Globus pallidus (tissue), 1 donor: ENCODE results near the gene WBP1L.
"Not testable (repeated sequence)": the region's sequence is repeated elsewhere in the genome, so short reads cannot be mapped to it uniquely, and the experiment has no call there.

Experiments
- DNase-seq: peaks from one replicate; pipeline ENCODE4 v3.0.0-alpha.2; 2015; ENCODE audit warnings: low spot score

WBP1L gene

DNA sequence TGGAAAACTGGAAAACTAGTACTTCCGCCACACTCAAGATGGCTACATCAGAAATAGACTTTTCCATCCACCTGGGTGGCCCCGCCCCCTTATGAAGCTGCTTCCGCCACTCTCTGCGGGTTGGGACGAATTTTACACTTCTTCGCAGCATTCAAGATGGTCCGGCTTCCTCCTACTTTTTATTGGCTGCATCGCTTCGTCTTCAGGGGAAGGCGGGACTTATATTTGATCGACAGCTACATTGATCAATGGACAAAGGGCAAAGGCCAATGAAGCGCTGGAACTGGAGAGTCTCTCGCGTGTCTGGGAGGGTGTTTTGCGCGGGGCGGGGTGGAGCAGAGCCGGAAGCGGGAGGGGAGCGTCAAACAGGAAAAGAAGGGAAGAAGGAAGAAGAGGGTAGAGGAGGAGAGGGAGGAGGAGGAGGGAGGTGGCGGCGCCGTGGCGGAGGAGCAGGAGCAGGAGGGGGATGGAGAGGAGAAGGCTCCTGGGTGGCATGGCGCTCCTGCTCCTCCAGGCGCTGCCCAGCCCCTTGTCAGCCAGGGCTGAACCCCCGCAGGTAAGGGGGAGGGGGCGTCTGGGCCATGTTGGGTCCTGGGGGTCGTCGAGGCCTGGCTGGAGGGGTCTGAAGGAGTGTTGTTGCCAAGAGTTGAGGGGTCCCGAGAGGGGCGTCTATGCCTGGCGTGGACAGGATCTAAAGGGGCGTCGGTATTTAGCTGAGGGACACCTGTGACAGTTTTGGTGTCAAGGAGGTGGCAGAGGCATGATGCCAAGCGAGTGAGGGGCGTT, at the start of gene WBP1L:
TSS of gene WBP1L (plus strand) at position 361 of the 786 bp plus-strand sequence. CDS start at position 467, 106 bp downstream.
- DNase-seq = peak; percentile 100

- DNase-seq = not testable (repeated sequence)
Measured at GRCh38 chr10:102695401-102695800, 48.3 kb upstream of the WBP1L start.

GRCh38 chr10:102696736-102697135, 47.0 kb upstream of the WBP1L start:
- DNase-seq = no peak

DNA sequence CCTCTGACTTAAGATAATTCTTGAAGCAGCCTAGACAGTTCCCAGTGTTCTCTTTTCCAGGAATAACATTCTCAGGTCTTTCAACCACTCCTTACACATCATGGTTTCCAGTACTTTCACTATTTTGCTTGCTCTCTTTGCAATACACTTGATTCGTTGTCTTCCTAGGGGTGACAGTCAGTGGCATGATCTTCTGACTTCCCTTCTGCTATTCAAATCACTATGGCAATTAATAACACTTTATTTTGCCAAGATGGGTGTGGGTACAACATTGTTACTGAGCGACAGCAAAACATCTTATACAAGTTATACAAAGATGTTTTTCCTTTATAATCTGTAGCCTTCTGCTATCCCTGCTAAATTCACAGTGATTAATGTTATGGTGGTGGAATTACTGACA, 44.9 kb upstream of the WBP1L start:
- DNase-seq = no peak

DNA sequence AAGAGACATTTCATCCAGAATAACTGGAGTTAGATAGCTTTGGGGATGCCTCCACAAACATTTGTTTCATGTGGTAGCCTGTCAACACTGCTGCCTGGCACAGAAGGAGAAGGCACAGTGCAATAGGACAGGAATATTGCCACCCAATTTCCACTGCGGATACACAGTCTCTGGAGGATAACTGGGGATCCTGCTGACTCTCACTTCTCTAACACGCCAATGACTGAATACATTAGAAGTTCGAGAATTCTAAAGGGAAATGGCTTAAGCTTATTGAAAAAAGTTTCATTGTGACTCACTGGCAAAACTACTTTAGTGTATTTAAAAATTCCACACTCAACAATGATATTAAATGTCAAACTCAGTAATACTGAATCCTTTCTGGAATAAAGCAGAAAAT, 42.5 kb upstream of the WBP1L start:
- DNase-seq = no peak

DNA sequence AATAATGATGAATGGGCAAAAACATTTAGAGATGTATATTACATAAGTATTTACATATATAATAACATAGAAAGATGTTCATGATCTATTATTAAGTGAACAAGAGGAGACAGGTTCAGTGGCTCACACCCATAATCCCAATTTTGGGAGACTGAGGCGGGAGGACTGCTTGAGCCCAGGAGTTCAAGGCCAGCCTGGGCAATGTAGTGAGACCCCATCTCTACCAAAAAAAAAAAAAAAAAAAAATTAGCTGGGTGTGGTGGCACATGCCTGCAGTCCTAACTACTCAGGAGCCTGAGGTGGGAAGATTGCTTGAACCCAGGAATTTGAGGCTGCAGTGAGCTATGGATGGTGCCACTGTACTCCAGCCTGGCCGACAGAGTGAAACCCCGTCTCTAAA, 42.0 kb upstream of the WBP1L start:
- no peak for DNase-seq

- no peak for DNase-seq
Measured at GRCh38 chr10:102702742-102703141, 41.0 kb upstream of the WBP1L start.

DNA sequence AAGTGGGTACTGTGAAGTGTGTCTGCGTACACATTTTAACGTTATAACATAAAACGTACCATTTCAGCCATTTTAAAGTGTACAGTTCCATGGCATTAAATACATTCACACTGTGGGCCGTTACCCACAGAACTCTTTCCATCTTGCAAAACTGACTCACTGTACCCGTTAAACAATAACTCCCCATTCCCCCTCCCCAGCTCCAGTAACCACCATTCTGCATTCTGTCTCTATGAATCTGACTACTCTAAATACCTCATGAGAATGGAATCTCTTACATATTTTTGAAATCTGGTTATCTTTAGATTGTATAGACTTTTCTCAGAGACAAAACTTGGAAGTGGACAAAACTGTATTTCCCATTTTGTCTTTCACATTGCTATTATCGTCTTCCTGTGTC, 38.8 kb upstream of the WBP1L start:
- no peak for DNase-seq

DNA sequence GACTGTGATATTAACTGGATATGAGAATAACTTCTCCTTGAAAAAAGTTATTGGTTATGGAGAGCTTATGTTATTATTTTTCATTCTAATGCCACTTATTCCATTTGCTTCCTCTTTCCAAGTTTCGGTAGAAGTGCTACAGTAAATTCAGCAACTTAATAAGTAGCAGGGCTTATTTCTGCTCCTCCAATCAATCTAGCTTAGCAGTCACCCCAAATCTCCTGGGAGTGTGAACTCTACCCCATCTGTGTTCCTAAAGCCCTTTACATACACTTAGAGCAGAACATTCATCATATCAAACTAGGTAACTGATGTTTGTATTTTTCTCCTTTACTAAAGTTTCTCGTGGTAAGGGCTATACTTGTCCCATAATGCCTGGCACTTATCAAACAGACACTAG, 38.2 kb upstream of the WBP1L start:
- DNase-seq = no peak

DNA sequence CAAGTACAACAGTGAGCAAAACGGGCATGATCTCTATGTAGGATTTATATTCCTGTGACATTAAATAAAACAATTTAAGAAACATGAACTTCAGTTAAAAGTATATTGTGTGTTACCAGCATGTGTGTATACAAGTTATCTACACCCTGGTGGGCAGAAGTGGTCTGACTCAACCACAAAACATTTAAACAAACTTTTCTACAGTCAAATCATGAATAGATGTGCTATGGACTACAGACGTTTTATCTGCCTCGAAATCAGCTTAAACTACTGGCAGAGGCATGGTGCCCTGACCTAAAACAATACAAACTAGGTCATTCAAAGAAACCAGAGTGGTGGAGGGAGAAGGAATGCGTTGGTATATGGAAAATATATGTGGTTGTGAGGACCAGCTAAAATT, 33.1 kb upstream of the WBP1L start:
- no peak for DNase-seq

DNA sequence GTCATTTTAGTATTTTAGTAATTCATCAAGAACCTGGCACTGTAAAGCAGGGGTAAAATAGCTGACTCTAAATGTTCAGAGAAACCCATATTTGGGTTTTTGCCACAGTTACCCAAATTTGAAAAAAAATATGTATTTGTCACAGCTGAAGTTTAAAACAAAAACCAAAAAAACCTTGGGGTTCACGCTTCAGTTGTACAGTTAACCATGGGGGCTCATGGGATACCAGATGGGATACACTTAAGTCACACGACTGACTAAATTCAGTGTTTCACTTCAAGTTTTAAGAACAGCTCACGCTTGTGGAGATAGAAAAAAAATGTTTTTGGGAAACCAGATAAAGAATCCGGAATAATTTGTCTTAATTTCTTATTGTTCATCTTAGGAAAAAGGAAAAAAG, 31.7 kb upstream of the WBP1L start:
- DNase-seq = no peak

DNA sequence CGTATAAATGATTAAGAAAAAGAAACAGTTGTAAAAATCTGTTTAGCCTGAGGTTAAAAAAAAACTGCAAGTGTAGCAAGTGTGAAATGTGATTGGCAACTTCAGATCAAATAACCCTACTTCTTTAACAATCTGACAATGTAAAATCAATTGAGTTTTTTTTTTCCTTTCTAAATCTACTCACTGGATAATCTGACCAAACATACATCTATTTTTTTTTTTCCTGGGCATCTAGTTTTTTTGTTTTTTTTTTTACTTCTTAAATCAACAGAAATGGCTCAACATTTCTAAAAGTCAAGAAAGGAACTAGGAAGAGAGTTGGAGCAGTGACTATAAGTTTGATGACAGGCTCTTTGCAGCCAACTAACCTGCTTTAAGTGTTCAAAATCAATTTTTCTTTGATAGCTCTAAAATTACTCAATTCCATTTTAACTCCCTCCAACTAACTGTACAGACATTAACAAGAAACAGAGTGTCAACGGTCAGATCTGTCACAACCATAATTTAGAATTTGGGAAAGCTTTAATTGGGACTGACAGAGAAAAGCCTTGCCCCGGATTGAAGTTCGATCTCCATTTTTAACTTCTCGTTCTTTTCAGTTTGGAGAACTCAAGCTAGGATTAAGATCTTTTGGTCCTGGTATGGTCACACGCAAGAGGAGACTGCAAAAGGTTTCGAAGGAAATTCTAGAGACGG, 30.8 kb upstream of the WBP1L start:
- DNase-seq = no peak

DNA sequence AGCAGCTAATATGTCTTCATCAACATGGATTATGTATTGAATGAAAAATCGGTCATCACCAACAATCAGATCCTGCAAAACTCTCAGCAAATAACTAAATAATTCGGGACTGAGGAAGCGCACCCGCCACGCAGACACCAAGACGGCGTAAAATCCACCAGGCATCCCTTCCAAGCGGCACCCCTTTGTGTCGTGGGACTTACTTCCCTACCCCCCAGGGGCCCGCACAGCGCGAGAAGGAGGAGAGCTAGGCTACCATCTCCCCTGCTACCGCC, 30.3 kb upstream of the WBP1L start:
- no peak for DNase-seq

DNA sequence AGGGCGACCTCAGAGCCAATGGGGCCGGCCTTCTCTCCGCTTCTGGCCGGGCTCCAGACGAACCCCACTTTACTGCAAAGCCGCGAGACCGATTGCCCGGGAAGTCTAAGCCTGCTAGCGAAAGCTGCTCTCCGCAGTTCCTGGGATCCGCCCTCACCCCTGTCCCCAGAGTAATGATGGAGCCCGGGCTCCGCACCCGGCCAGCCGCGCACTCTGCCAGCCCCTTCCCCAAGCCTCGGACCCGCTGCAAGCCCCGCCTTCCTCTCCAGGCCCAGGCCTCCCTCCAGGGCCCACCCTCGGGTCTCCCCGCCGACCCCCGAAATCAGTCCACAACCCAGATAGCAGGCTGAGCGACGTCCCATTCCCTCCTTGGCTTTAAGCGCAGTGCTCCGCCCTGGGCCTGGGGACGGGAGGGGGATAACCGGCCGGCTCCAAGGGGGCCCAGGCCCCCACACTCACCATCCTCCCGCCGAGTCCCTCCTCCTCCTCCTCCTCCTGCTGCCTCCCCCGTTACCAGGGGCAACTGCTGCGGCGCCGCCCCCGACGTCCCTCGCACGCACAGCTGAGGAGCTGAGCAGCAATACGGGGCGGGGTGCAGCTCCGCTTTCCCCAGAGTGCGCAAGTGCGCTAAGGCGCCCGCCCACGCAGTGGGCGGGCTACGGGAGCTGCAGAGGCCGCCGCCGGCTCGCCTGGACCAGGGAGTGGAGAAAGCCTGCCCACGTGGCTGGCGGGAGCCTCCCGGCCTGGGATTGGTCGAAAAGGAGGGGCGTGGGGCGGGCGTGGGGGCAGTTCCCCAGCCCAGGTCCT, 29.7 kb upstream of the WBP1L start, which contains the start of gene ARL3:
TSS of gene ARL3 (minus strand) at position 584 of the 807 bp plus-strand sequence. CDS start at position 462, 122 bp downstream.
- DNase-seq = peak; percentile 98

DNA sequence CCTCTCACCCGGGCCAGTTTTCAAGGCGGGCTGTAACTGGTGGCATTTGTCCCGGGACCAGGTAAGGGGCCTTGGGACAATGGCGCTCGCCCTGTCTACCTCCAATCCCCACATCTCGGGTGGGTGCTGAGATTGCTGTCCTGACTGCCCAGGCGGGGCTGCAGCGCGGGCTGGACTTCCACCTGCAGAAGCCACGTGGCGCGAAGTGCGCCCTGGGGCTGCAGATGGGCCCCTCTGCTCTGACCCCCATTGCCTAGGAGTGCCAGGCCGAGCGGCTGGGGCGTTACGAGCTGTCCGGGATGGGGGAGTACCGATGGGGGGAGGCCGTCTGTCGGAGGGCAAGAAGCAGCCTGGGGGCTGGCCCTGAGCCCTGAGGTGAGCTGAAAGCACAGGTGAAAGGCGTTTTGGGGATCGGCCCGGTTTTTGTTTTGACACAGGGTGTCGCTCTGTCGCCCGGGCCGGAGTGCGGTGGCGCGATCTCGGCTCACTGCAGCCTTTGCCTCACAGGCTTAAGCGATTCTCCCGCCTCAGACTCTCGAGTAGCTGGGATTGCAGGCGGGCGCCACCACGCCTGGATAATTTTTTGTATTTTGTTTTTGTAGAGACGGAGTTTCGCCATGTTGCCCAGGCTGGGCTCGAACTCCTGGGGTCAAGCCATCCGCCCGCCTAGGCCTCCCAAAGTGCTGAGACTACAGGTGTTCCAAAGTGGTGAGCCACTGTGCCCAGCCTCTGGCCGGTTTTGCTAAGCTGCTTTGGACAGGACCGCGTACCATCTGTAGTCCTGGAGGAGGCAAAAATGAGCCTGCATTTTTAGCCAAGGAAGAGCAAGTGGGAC, 28.9 kb upstream of the WBP1L start, which contains the start of gene SFXN2:
TSS of gene SFXN2 (plus strand) at position 16 of the 835 bp plus-strand sequence. CDS start 12,001 bp downstream, outside the sequence.
- no peak for DNase-seq

- DNase-seq = no peak
Measured at GRCh38 chr10:102715880-102716279, 27.9 kb upstream of the WBP1L start.

- DNase-seq = not testable (repeated sequence)
Measured at GRCh38 chr10:102716900-102717565, 26.7 kb upstream of the WBP1L start.

- no peak for DNase-seq
Measured at GRCh38 chr10:102718220-102718619, 25.5 kb upstream of the WBP1L start.

- no peak for DNase-seq
Measured at GRCh38 chr10:102720337-102720736, 23.4 kb upstream of the WBP1L start.

DNA sequence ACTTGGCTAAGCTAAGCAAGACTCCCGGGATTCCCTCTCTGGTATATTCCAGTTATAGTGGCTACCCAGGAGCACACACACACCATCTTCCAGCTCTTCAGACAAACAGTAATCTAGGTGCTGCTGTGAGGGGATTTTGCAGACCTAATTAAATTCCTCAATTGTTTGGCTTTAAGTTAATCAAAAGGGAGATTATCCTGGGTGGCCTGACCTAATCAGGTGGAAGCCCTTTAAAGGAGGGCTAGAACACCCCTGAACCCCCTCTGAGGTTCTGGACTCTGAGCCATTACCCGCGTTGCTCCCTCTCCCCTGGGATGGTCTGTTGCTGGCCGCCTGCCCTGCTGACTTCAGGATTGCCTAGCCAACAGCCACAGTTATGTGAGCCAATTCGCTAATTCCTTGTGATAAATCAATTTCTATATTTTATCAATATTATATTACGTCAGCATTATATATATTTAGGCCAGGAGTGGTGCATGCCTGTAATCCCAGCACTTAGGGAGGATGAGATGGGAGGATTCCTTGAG, 22.9 kb upstream of the WBP1L start:
- DNase-seq = no peak

DNA sequence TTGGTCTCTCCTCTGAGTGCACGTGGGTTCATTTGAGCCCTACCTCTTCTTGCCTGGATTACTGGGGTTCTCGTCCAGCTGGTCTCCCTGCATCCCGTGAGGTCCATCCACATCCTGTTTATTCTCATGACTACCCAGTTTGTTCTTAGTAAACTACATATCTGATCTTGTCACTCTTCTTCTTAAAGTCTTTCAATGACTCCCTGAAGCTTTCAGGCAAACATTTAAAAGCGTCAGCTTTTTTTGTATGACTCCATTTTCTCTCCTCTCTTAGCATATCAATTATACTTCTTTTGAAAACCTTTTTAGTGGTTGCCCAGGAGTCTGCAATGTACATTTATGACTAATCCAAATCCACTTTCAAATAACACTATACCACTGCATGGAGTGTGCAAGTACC, 21.8 kb upstream of the WBP1L start:
- DNase-seq = no peak
